ENCODE results near the gene WDPCP. TPM values are rescaled to one million over a fixed set of nuclear protein-coding genes. Genes with fewer than 3 reads are reported as not detected.
"Not testable (repeated sequence)": the region's sequence is repeated elsewhere in the genome, so short reads cannot be mapped to it uniquely, and the experiment has no call there.

Gene WDPCP
- total RNA-seq, 1 experiment from 2014 or later = 15.2 TPM

DNA sequence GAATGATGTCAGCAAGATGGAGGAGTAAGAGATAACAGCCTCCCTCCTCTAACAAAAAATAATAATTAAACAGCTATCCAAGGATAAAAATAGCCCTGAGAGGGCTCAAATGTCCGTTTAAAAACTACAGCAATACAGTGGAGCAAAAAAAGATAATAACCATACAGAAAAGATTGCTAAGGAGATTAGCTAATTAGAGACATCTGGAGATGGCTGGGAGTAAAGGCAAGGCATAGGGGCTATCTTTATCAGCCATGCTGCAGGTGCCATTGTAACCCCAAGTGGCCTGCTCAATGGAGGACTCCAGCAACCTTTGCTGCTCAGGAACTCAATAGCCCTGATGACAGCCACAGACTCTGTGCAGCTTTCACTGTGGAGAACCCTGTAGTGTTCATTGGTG is 43.2 kb upstream of the WDPCP start:
- POLR2A ChIA-PET (ENCODE audit: unreplicated experiment) = no interaction called here

DNA sequence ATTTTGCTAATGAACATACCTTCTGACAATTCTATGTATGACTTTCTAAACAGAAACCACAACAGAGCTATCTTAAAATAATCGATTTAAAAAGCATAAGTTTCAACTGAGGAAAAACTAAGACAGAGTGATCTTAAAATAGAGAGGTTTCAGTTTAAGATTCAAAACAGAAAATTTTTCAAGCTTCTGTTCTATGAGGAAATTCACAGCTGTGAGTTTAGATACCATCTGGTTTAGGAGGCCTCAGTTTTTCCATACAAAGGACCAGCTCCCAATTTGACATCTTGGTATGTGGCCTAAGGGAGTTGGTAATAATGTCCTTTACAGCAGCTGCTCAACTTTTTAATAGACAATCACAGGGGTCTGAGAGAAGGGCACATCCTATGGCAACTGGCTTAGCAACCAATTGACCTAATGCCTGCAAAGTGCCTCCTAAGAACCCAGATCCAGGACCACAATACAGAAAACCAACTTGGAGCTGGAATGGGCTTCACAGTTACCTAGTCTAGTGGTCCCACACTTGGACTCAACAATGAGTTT is 40.2 kb upstream of the WDPCP start:
- no peaks in the 10 kb centered on the region for H3K36me3 ChIP-seq (ENCODE audit: low read depth)
- no peaks in the 10 kb centered on the region for H3K9me2 ChIP-seq (ENCODE audit: insufficient read depth)
- no peaks in the 10 kb centered on the region for H3F3A ChIP-seq (ENCODE audit: insufficient read depth, low read depth)
- no peak overlapping the region for H3K27ac ChIP-seq
- peaks cover 6% of the 10 kb centered on the region for H3K9me3 ChIP-seq (ENCODE audit: insufficient read depth, low read depth)
- CTCF ChIA-PET = interaction anchor here (0.6 kb wide), 1 partner anchor 12 kb away, joined by 3 read pairs; no protein-coding TSS in a partner anchor
- no peak for TF ChIP-seq EZH2 (IDR thresholded peaks at IDR 0.05; ENCODE audit: low read depth)
- no peak for TF ChIP-seq CTCF (conservative IDR thresholded peaks at IDR 0.05)
- no TSS peak for BruUV-seq (replicated peaks)
- H3K4me1 ChIP-seq (replicated peaks; ENCODE audit: insufficient read depth) = no peaks in the 10 kb centered on the region
- DNase-seq = no peak
- intact Hi-C loops (cut with micrococcal nuclease; ENCODE audit: unreplicated experiment) = no loop called here
- no peak overlapping the region for H2AFZ ChIP-seq
- POLR2A ChIA-PET (ENCODE audit: unreplicated experiment) = no interaction called here
- no peaks in the 10 kb centered on the region for H3K27me3 ChIP-seq (ENCODE audit: insufficient read depth, low read depth)
- no peaks in the 10 kb centered on the region for H4K20me1 ChIP-seq (ENCODE audit: insufficient read depth)
- H3K79me2 ChIP-seq (ENCODE audit: low read depth) = no peaks in the 10 kb centered on the region
- no peak overlapping the region for H3K4me2 ChIP-seq
- no peak overlapping the region for H3K4me3 ChIP-seq

More for the DNA sequence above, 43.2 kb upstream of the WDPCP start:
- Histone ChIP-seq H3K4me3 (no peak overlapping the region), H3K27ac (no peak overlapping the region), H3K27me3 (ENCODE audit: insufficient read depth, low read depth) (no peaks in the 10 kb centered on the region), H3K79me2 (ENCODE audit: low read depth) (no peaks in the 10 kb centered on the region), H2AFZ (no peak overlapping the region), H3K9me3 (ENCODE audit: insufficient read depth, low read depth) (peaks cover 6% of the 10 kb centered on the region), H4K20me1 (ENCODE audit: insufficient read depth) (no peaks in the 10 kb centered on the region), H3K4me2 (no peak overlapping the region), H3F3A (ENCODE audit: insufficient read depth, low read depth) (no peaks in the 10 kb centered on the region), H3K9me2 (ENCODE audit: insufficient read depth) (no peaks in the 10 kb centered on the region), H3K4me1 (replicated peaks; ENCODE audit: insufficient read depth) (no peaks in the 10 kb centered on the region), H3K36me3 (ENCODE audit: low read depth) (no peaks in the 10 kb centered on the region)
- TF ChIP-seq CTCF (conservative IDR thresholded peaks at IDR 0.05) (no peak), EZH2 (IDR thresholded peaks at IDR 0.05; ENCODE audit: low read depth) (no peak)
- intact Hi-C loops (cut with micrococcal nuclease; ENCODE audit: unreplicated experiment) = no loop called here
- CTCF ChIA-PET = no interaction called here
- no peak for DNase-seq
- no TSS peak for BruUV-seq (replicated peaks)

DNA sequence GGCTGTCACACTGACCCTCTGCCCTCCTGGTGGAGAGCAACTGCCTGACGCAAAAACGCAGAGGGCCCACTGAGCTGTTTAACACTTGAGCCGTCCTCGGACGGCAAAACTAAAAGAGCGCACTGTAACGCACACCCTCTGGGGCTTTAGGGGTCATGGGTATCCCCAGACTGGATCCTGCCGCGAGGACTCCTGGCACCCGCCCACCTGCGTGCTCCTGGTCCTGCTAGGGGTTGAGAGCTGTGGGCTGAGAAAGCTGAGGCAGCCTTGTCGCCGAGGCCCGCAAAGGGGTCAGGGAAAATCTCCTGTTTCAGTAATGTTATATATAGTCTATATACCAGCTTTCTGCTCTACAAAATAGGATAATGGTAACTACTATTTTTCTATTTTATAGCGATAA is 39.6 kb upstream of the WDPCP start:
- no peak overlapping the region for H3K4me2 ChIP-seq
- no peak overlapping the region for H3K27ac ChIP-seq
- H2AFZ ChIP-seq = no peak overlapping the region
- H3K79me2 ChIP-seq (ENCODE audit: low read depth) = no peaks in the 10 kb centered on the region
- no peaks in the 10 kb centered on the region for H4K20me1 ChIP-seq (ENCODE audit: insufficient read depth)
- TF ChIP-seq CTCF (conservative IDR thresholded peaks at IDR 0.05) (no peak), EZH2 (IDR thresholded peaks at IDR 0.05; ENCODE audit: low read depth) (no peak)
- H3F3A ChIP-seq (ENCODE audit: insufficient read depth, low read depth) = no peaks in the 10 kb centered on the region
- no peaks in the 10 kb centered on the region for H3K9me2 ChIP-seq (ENCODE audit: insufficient read depth)
- ChIA-PET CTCF (interaction anchor here (0.6 kb wide), 1 partner anchor 11 kb away, joined by 3 read pairs; no protein-coding TSS in a partner anchor), POLR2A (ENCODE audit: unreplicated experiment) (no interaction called here)
- H3K4me1 ChIP-seq (replicated peaks; ENCODE audit: insufficient read depth) = no peaks in the 10 kb centered on the region
- no peaks in the 10 kb centered on the region for H3K36me3 ChIP-seq (ENCODE audit: low read depth)
- intact Hi-C loops (cut with micrococcal nuclease; ENCODE audit: unreplicated experiment) = no loop called here
- no TSS peak for BruUV-seq (replicated peaks)
- no peak for DNase-seq
- no peak overlapping the region for H3K4me3 ChIP-seq
- H3K27me3 ChIP-seq (ENCODE audit: insufficient read depth, low read depth) = no peaks in the 10 kb centered on the region
- peaks cover 6% of the 10 kb centered on the region for H3K9me3 ChIP-seq (ENCODE audit: insufficient read depth, low read depth)

DNA sequence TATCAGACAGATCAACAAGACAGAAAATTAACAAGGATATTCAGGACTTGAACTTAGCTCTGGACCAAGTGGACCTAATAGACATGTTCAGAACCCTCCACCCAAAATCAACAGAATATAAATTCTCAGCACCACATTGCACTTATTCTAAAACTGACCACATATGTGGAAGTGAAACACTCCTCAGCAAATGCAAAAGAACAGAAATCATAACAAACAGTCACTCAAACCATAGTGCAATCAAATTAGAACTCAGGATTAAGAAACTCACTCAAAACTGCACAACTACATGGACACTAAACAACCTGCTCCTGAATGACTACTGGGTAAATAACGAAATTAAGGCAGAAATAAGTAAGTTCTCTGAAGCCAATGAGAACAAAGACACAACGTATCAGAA is 35.5 kb upstream of the WDPCP start:
- BruUV-seq (replicated peaks); H3K27me3 ChIP-seq (ENCODE audit: insufficient read depth, low read depth); H3K27ac ChIP-seq: not testable (repeated sequence)

More for the DNA sequence above, 35.5 kb upstream of the WDPCP start:
- H3F3A ChIP-seq (ENCODE audit: insufficient read depth, low read depth); H2AFZ ChIP-seq; H3K9me2 ChIP-seq (ENCODE audit: insufficient read depth); H3K9me3 ChIP-seq (ENCODE audit: insufficient read depth, low read depth); H3K4me2 ChIP-seq; H3K4me1 ChIP-seq (replicated peaks; ENCODE audit: insufficient read depth); H4K20me1 ChIP-seq (ENCODE audit: insufficient read depth); CTCF ChIA-PET; DNase-seq; H3K79me2 ChIP-seq (ENCODE audit: low read depth); intact Hi-C loops (cut with micrococcal nuclease; ENCODE audit: unreplicated experiment); H3K4me3 ChIP-seq; H3K36me3 ChIP-seq (ENCODE audit: low read depth): not testable (repeated sequence)
- POLR2A ChIA-PET (ENCODE audit: unreplicated experiment) = interaction anchor here (0.7 kb wide), 1 partner anchor 248 kb away, joined by 10 read pairs; no protein-coding TSS in a partner anchor
